Naive thymus-derived CD8-positive, alpha-beta T cell (primary cell): ENCODE results near the gene ANXA11. TPM values are rescaled to one million over a fixed set of nuclear protein-coding genes. Genes with fewer than 3 reads are reported as not detected.
A peak's percentile ranks its signal among the peaks of the same experiment; 100 is the strongest.
"Not testable (repeated sequence)": the region's sequence is repeated elsewhere in the genome, so short reads cannot be mapped to it uniquely, and the experiment has no call there.

Experiments
- ATAC-seq, 2 donors: fragments of 150-1000 bp; cut with Tn5 transposase in 1 of 2; sonication (Bioruptor Pico), chemical (Tn5 transposase) in 1 of 2; 1 replicate in 1 of 2; 2 replicates in 1 of 2; pipeline ENCODE4 v1.10.0; 2021; ENCODE audit warnings: mild to moderate bottlenecking in 2 of 2, moderate library complexity in 2 of 2
- POLR2A ChIA-PET: fragments of 350-600 bp; sonication (Branson Sonifier 250); formaldehyde crosslinking; loops from one replicate; lab custom pipeline; 2021; ENCODE audit warnings: antibody characterized with exemption; lab: Charles Lee
- DNase-seq, 10 donors: peaks; one replicate each; pipeline versions ENCODE4 v3.0.0 to v3.0.0-alpha.2; 2020 to 2022
- H3K27ac Mint-ChIP-seq, 10 donors: one replicate each; pipeline ENCODE4 v1.8.0; 2020 to 2022; ENCODE audit warnings: mild to moderate bottlenecking in 10 of 10, mixed read lengths in 10 of 10, moderate library complexity in 4 of 10, inconsistent platforms in 1 of 10
- H3K27me3 Mint-ChIP-seq, 5 donors: one replicate each; pipeline ENCODE4 v1.8.0; 2021 to 2022; ENCODE audit warnings: mixed read lengths in 5 of 5
- H3K36me3 Mint-ChIP-seq, 3 donors: one replicate each; pipeline ENCODE4 v1.8.0; 2020 to 2022; ENCODE audit warnings: mixed read lengths in 3 of 3, mild to moderate bottlenecking in 2 of 3, inconsistent platforms in 1 of 3
- H3K4me1 Mint-ChIP-seq, 4 donors: one replicate each; pipeline ENCODE4 v1.8.0; 2021 to 2022; ENCODE audit warnings: mixed read lengths in 4 of 4
- H3K4me3 Mint-ChIP-seq, 10 donors: one replicate each; pipeline ENCODE4 v1.8.0; 2020 to 2022; ENCODE audit warnings: mild to moderate bottlenecking in 10 of 10, mixed read lengths in 10 of 10, moderate library complexity in 6 of 10, inconsistent platforms in 1 of 10
- H3K9me3 Mint-ChIP-seq, 9 donors: one replicate each; pipeline ENCODE4 v1.8.0; 2020 to 2022; ENCODE audit warnings: mixed read lengths in 9 of 9, mild to moderate bottlenecking in 3 of 9, inconsistent platforms in 1 of 9, moderate library complexity in 1 of 9
- polyA plus RNA-seq, 3 donors: library from polyadenylated mRNA; unstranded; fragments of 300-500 nt; fragmentation: Illumina TruSeq; gene quantifications; one replicate each; pipeline ENCODE4 v1.2.3, GENCODE V29; 2021
- total RNA-seq, 8 experiments: library from RNA in 2 of 8; stranded (reverse) in 2 of 8; gene quantifications; one replicate each; pipeline ENCODE4 v1.2.3 and lab custom pipeline; 2021 to 2026

The ANXA11 gene
- total and polyA plus RNA-seq, 5 experiments from 2014 or later, result 199 to 294 (median 225) TPM

- Mint-ChIP-seq H3K4me1 (peaks cover 10 to 29% (median 18%) of the 10 kb centered on the region in 4 donors), H3K27ac (peak overlapping the region in 7 of 10 donors; percentile 0 to 71 (median 38)), H3K36me3 (peaks cover 20 to 62% (median 43%) of the 10 kb centered on the region in 3 donors), H3K9me3 (peaks cover 0 to 21% (median 10%) of the 10 kb centered on the region in 9 donors), H3K27me3 (no peaks in the 10 kb centered on the region), H3K4me3 (no peak overlapping the region)
- POLR2A ChIA-PET, result interaction anchor here (0.6 kb wide), 1 partner anchor 439 kb away, joined by 3 read pairs; no protein-coding TSS in a partner anchor
- no peak for ATAC-seq
- DNase-seq, result no peak
These were observed 56.2 kb downstream of the ANXA11 start for GRCh38 chr10:80149123-80149522.

DNA sequence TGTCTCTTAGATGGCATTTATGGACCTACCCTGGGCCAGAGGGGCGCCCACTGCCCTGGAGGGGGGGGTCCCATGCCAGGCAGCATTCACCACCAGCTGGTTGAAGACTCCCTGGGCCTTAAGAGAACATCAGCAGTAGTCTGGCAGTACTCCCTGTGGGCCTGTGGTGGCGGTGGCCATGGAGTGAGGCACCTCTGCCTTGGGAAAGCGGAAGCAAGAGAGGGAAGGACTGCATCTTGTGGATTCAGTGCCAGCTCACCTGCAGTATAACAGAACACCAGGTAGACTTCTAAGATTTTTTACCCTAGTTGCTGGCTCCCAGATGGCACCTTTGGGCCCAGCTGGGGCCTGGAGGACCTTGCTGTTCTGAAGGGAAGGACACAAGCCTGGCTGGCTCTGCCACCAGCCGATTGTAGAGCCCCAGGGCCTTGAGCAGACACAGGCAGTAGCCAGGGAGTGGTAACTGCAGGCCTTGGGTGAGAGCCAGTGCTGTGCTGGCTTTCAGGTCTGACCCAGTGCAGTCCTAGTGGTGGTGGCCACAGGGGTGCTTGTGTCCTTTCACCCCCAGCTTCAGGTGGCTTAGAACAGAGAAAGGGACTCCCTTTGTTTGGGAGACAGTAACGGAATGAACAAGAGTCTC is 57.1 kb downstream of the ANXA11 start:
- H3K27me3 Mint-ChIP-seq, result no peaks in the 10 kb centered on the region
- H3K9me3 Mint-ChIP-seq, result peaks cover 0 to 21% (median 10%) of the 10 kb centered on the region in 9 donors
- POLR2A ChIA-PET, result no interaction called here
- no peak overlapping the region for H3K4me3 Mint-ChIP-seq
- H3K27ac Mint-ChIP-seq, result peak overlapping the region in 8 of 10 donors; percentile 9 to 68 (median 44)
- ATAC-seq, result no peak
- H3K36me3 Mint-ChIP-seq, result peaks cover 20 to 55% (median 36%) of the 10 kb centered on the region in 3 donors
- peaks cover 15 to 35% (median 23%) of the 10 kb centered on the region in 4 donors for H3K4me1 Mint-ChIP-seq
- peak in 1 of 10 donors; percentile 46 for DNase-seq

DNA sequence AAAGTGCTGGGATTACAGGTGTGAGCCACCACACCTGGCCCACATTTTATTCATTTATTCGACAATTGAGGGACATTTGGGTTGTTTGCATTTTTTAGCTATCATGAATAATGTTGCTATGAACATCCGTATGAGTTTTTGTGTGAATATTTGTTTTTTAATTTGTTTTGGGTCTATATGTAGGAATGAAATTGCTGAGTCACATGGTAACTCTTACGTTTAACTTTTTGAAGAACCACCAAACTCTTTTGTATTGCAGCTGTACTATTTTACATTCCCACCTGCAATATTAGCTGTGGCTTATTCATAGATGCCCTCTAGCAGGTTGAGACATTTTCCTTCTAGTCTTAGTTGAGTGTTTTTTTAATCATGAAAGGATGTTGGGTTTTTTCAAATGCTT is 58.4 kb downstream of the ANXA11 start:
- no peak for ATAC-seq
- Mint-ChIP-seq H3K4me1 (peaks cover 13 to 29% (median 22%) of the 10 kb centered on the region in 4 donors), H3K9me3 (peaks cover 0 to 21% (median 10%) of the 10 kb centered on the region in 9 donors), H3K4me3 (no peak overlapping the region), H3K36me3 (peaks cover 20 to 41% (median 31%) of the 10 kb centered on the region in 3 donors), H3K27ac (peak overlapping the region in 6 of 10 donors; percentile 6 to 82 (median 72)), H3K27me3 (no peaks in the 10 kb centered on the region)
- no peak for DNase-seq
- POLR2A ChIA-PET, result interaction anchor here (0.7 to 1.0 kb wide), 2 partner anchors 50 to 57 kb away, joined by 4 read pairs; no protein-coding TSS in a partner anchor

GRCh38 chr10:80145406-80146308 is 59.7 kb downstream of the ANXA11 start:
- ATAC-seq, DNase-seq, H3K27me3 Mint-ChIP-seq: not testable (repeated sequence)
- POLR2A ChIA-PET, result interaction anchor here (2.0 to 3.4 kb wide), 4 partner anchors 42 to 76 kb away, joined by 5 to 40 read pairs (median 25); partner anchors contain the start of genes ANXA11 and TMEM254
- H3K36me3 Mint-ChIP-seq, result peaks cover 17 to 30% (median 19%) of the 10 kb centered on the region in 3 donors
- H3K4me1 Mint-ChIP-seq, result peaks cover 13 to 27% (median 21%) of the 10 kb centered on the region in 4 donors
- H3K4me3 Mint-ChIP-seq, result peak overlapping the region in 2 of 10 donors; percentile 86 to 88
- peaks cover 0 to 17% (median 8%) of the 10 kb centered on the region in 9 donors for H3K9me3 Mint-ChIP-seq
- H3K27ac Mint-ChIP-seq, result peak overlapping the region; percentile 23 to 91 (median 68)

DNA sequence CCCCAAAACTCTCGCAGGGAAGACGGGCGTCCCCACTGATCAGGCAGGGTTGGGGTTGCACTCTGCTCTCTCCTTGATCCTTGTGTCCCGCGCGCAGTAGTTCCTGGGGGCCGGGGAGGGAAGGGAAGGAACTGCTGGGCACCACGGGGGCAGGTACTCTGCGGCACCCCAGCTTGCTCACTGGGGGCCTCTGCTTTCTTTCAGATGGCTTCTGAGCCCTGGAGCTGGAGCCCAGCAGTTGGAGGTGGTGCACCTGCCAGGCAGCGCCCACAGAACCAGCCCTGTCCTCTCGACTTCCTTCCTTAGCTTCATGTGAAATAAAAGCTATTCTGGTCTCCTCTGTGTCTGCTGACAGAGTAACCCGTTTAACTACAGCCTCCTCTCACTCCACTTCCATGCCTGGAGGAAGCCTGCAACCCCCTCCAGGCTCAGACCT is 60.6 kb downstream of the ANXA11 start:
- Mint-ChIP-seq H3K27ac (peak overlapping the region; percentile 78 to 96 (median 90)), H3K9me3 (peaks cover 0 to 12% (median 6%) of the 10 kb centered on the region in 9 donors), H3K4me1 (peaks cover 15 to 24% (median 20%) of the 10 kb centered on the region in 4 donors), H3K4me3 (peak overlapping the region; percentile 79 to 93 (median 86)), H3K27me3 (peaks cover 0 to 11% (median 4%) of the 10 kb centered on the region in 5 donors), H3K36me3 (peaks cover 11 to 20% (median 12%) of the 10 kb centered on the region in 3 donors)
- DNase-seq, result peak in 7 of 10 donors; percentile 7 to 47 (median 29)
- ATAC-seq, result peak; percentile 51 to 71
- POLR2A ChIA-PET, result interaction anchor here (0.6 to 3.4 kb wide), 8 partner anchors 9 to 101 kb away, joined by 3 to 40 read pairs (median 6); partner anchors contain the start of genes ANXA11 and TMEM254

DNA sequence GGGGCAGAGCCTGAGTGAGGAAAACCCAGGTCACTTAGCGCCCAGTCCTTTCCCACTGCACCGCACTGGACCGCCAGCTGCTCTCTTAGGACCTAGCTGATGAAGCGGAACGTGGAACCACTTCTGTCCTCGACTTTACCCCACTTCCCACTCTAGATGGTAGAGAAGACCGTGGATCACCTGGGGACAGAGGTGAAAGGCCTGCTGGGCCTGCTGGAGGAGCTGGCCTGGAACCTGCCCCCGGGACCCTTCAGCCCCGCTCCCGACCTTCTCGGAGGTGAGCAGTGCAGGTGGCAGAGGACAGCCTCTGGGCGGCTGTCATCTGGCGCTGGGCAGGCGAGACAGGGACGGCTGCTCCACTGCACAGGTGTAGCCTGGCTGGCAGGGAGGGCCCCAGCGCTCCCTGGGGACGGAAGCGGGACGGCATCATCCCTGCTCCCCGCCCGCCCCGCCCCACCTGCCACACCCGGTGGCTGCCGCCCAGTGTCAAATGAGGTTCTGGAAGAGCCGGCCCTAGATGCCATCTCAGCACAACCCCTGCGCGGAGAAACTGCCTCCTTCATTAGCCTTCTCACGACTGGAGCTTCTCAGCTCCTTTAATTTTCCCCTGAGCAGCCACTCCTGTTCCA is 61.2 kb downstream of the ANXA11 start:
- H3K27me3 Mint-ChIP-seq, result peaks cover 0 to 16% (median 4%) of the 10 kb centered on the region in 5 donors
- DNase-seq (peak in 4 of 10 donors; percentile 4 to 33 (median 17)), ATAC-seq (peak; percentile 56 to 67)
- peaks cover 0 to 6% (median 1%) of the 10 kb centered on the region in 9 donors for H3K9me3 Mint-ChIP-seq
- peak overlapping the region; percentile 79 to 93 (median 86) for H3K4me3 Mint-ChIP-seq
- peaks cover 6 to 15% (median 7%) of the 10 kb centered on the region in 3 donors for H3K36me3 Mint-ChIP-seq
- H3K4me1 Mint-ChIP-seq, result peaks cover 15 to 24% (median 20%) of the 10 kb centered on the region in 4 donors
- peak overlapping the region; percentile 78 to 96 (median 90) for H3K27ac Mint-ChIP-seq
- POLR2A ChIA-PET, result interaction anchor here (0.6 to 3.4 kb wide), 9 partner anchors 10 to 100 kb away, joined by 3 to 40 read pairs (median 5); partner anchors contain the start of genes ANXA11 and TMEM254

DNA sequence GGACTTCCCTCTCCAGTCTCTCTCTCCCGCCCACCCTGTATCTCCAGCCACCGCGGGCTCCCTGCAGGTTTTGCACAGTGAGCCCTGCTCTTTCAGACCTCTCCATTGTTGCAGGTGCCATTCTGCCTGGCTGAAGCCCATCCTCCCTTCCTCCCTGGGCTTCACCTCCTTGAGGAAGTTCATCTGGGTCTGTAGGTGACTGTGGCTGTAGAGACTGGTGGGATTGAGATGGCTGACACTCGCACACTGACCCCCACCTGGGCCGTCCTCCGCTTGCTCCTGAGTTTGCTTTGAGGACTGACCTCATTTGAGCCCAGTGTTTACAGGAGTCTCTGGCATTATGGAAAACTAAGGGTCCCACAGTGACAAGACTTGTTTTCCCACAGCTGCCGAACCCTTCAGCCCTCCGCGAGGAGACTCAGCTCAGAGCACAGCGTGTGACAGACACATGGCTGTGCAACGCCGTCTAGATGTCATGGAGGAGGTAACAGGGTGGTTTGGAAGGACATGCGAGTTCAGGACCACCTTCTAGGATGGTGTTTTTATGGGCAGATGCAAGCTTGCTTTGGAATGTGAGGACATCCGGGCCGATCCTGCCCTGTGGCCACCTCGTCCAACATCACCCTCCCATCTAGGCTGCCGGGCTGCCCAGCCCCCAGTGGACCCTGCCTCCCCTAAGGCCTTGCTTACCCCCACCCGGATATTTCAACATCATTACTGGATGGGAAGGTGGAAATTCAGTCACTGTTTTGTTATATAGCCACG is 63.5 kb downstream of the ANXA11 start:
- no peak for DNase-seq
- H3K9me3 Mint-ChIP-seq, result no peaks in the 10 kb centered on the region
- peak overlapping the region in 2 of 10 donors; percentile 18 to 75 for H3K27ac Mint-ChIP-seq
- POLR2A ChIA-PET, result interaction anchor here (0.5 kb wide), 1 partner anchor 266 kb away, joined by 4 read pairs; the partner anchor contains the start of gene PRXL2A
- H3K4me1 Mint-ChIP-seq, result peaks cover 13 to 24% (median 20%) of the 10 kb centered on the region in 4 donors
- no peak for ATAC-seq
- no peaks in the 10 kb centered on the region for H3K36me3 Mint-ChIP-seq
- peak overlapping the region in 1 of 10 donors; percentile 48 for H3K4me3 Mint-ChIP-seq
- peaks cover 0 to 19% (median 9%) of the 10 kb centered on the region in 5 donors for H3K27me3 Mint-ChIP-seq

DNA sequence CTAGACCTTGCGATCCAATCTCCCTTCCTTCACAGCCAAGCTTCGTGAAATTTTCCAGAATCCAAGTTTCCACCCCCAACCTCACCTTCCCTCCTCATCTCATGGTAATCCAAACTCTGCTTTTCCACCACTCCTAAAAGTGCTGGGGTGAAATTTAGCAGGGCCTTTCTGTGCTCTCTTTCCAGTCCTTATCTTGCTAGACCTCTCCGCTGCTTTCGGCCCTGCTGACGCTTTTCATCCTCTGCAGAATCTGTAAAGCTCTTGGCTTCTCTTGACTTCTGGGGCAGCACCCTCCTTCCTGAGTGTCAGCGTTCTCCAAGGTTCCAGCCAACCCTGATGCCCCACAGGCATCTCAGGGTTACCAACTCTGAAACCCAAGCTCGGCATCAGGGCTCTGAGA is 65.1 kb downstream of the ANXA11 start:
- Mint-ChIP-seq H3K27ac (peak overlapping the region in 2 of 10 donors; percentile 75 to 78), H3K4me1 (peaks cover 13 to 16% (median 14%) of the 10 kb centered on the region in 4 donors), H3K36me3 (no peaks in the 10 kb centered on the region), H3K27me3 (peaks cover 0 to 19% (median 9%) of the 10 kb centered on the region in 5 donors), H3K4me3 (peak overlapping the region in 1 of 10 donors; percentile 62), H3K9me3 (no peaks in the 10 kb centered on the region)
- POLR2A ChIA-PET, result no interaction called here
- ATAC-seq (no peak), DNase-seq (no peak)

DNA sequence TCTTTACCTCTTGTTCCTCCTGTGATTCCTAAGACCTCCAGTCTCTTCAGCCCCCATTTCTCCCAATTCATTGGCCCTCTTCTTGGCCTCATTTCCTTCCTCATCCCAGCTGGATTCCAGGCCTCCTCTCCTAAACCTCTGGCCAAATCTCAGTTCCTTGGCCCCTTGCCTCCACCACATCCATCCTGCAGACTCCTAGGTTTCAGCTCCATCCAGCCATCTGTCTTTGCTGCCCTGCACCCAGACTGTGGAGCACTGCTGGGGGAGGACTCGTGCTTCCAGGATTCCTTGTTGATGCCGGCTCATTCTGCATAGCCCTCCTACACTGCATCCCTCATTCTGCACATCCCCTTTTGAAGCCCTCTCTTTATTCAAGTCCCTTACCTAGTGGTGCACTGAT is 66.1 kb downstream of the ANXA11 start:
- no peak for ATAC-seq
- peaks cover 0 to 28% (median 14%) of the 10 kb centered on the region in 5 donors for H3K27me3 Mint-ChIP-seq
- H3K4me3 Mint-ChIP-seq, result no peak overlapping the region
- H3K4me1 Mint-ChIP-seq, result peaks cover 5 to 7% (median 6%) of the 10 kb centered on the region in 4 donors
- no peak for DNase-seq
- POLR2A ChIA-PET, result no interaction called here
- no peaks in the 10 kb centered on the region for H3K9me3 Mint-ChIP-seq
- peak overlapping the region in 2 of 10 donors; percentile 14 to 58 for H3K27ac Mint-ChIP-seq
- H3K36me3 Mint-ChIP-seq, result no peaks in the 10 kb centered on the region

DNA sequence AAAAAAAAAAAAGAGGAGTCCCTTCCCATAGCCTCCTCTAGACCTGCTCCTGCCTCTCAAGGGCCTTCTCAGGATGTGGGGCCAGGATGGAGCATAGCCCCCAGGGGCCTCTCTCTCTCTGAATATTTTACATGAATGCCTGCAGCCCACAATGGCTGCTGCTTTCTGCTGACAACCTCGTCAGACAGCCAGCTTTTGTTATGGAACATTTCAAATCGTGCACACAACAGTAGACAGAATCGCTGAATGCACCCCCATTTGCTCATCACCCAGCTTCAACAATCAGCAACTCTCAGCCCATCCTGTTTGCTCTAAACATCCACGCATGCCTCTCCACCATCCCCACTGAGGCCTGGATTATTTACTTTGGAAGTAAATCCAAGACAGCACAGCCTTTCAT is 67.4 kb downstream of the ANXA11 start:
- H3K4me1 Mint-ChIP-seq, result peaks cover 1 to 5% (median 2%) of the 10 kb centered on the region in 4 donors
- peak overlapping the region in 1 of 10 donors; percentile 17 for H3K27ac Mint-ChIP-seq
- H3K4me3 Mint-ChIP-seq, result no peak overlapping the region
- no peaks in the 10 kb centered on the region for H3K9me3 Mint-ChIP-seq
- no peak for DNase-seq
- H3K36me3 Mint-ChIP-seq, result no peaks in the 10 kb centered on the region
- no peak for ATAC-seq
- H3K27me3 Mint-ChIP-seq, result peaks cover 5 to 37% (median 23%) of the 10 kb centered on the region in 5 donors
- POLR2A ChIA-PET, result no interaction called here
